Testis (tissue), 2 donors: ENCODE data around the gene PAPSS2.

ENCODE experiments used
- POLR2A ChIP-seq: fragments of 450-650 bp; IDR thresholded peaks from one replicate; pipeline ENCODE4 v1.6.1; 2017; ENCODE audit warnings: antibody characterized with exemption, mild to moderate bottlenecking, moderate library complexity
- TF ChIP-seq, protein P1 (sequence below), 3 experiments: fragments of 450-650 bp in 2 of 3; fragments of 200-600 bp in 1 of 3; sonication (generic) in 1 of 3; IDR thresholded peaks; one replicate each; pipeline ENCODE4 v1.5.1; 2016 to 2019; ENCODE audit warnings: antibody characterized with exemption in 3 of 3, mild to moderate bottlenecking in 2 of 3, moderate library complexity in 1 of 3

DNA sequence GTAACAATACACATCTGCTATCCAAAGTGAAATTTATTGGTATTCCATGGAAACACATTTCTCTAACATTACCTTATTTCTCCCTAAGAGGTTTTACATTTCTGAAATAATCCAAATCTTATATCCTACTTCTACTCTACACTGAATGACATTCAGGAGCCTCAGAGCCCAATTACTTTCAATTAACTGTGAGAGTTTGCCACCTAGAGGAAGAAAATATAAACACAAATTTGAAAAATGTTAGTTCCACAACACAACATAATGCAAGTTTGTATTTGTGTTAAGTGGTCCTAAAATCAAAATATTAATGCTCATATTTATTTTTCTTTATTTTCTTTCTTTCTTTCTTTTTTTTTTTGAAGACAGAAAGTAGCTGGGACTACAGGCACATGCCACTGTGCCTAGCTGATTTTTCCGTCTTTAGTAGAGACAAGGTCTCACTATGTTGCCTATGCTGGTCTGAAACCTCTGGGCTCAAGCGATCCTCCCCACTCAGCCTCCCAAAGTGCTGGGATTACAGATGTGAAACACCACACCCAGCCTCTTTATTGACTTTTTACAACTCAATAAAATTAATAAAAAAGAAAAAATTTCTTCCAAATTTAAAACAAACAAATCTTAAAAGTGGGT, 112.3 kb downstream of the PAPSS2 start:
- TF ChIP-seq, protein P1, sequence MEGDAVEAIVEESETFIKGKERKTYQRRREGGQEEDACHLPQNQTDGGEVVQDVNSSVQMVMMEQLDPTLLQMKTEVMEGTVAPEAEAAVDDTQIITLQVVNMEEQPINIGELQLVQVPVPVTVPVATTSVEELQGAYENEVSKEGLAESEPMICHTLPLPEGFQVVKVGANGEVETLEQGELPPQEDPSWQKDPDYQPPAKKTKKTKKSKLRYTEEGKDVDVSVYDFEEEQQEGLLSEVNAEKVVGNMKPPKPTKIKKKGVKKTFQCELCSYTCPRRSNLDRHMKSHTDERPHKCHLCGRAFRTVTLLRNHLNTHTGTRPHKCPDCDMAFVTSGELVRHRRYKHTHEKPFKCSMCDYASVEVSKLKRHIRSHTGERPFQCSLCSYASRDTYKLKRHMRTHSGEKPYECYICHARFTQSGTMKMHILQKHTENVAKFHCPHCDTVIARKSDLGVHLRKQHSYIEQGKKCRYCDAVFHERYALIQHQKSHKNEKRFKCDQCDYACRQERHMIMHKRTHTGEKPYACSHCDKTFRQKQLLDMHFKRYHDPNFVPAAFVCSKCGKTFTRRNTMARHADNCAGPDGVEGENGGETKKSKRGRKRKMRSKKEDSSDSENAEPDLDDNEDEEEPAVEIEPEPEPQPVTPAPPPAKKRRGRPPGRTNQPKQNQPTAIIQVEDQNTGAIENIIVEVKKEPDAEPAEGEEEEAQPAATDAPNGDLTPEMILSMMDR (IDR thresholded peaks at IDR 0.05), result peak in 2 of 3 experiments; percentile 39 to 44
- no peak for TF ChIP-seq POLR2A
